GM19455 (cell line): ENCODE results near the gene SLC25A34.

Experiments
- ATAC-seq: cut with Tn5 transposase; IDR thresholded peaks from one replicate; pipeline ENCODE4 v1.9.1; 2021; ENCODE audit not compliant: unreplicated experiment

Gene SLC25A34

DNA sequence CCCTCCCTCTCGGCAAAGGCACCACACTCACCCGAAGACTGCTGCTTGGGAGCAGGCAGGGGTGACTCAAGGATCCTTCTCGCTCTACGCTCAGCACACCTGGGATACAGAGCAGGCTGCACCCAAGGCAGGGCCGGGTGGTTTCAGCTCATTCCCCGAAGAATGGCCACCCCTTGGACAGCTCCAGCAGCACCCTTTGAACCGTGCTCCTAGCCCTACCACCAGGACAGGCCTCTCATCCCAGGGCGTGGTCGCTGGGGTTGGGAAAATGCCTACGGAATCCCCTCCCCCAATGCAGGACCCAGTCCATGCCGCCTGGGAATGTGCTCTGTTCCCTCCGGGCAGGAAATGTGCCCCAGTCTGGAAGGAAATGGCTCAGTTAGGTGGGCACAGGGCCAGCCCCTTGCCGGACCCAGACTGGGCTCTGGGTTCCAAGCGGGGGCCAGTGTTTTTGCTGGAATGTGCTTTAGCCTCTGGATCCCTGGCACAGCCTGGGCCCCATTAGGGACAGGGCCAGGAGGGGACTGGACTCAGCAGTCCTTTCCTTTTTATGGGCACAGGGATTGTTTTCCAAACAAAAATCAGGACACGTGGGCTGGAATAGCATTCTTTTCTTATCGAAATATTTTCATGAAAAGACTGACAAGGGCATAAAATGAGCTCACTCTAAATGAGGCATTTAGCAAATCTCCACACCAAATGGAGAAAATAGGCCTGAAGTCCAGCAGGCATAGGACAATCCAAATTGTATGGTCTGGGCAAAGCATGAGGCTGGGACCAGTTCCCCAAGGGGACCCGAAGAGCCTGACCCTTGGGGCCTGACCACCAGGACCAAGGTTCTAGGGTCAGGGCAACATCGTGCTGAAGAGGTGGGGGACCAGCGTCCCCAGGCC lies 13.6 kb downstream of the SLC25A34 start:
- ATAC-seq, result no peak

DNA sequence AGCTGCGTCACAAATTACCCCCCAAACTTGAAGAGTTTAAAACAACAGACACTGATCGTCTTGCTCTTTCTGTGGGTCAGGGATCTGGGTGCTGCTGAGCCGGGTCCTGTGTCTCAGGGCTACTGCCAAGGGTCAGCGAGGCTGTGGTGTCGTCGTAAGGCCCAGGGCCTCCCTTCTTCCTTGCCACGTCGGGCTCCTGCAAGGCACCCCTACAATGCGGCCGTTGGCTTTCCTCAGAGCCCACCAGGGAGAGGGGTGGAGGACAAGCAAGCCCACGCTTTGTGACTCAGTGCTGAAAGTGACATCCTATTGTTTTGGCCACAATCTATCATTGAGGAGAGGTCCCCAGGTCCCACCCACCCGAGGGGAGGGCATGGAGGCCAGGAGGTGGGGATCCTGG lies 14.9 kb downstream of the SLC25A34 start:
- no peak for ATAC-seq

DNA sequence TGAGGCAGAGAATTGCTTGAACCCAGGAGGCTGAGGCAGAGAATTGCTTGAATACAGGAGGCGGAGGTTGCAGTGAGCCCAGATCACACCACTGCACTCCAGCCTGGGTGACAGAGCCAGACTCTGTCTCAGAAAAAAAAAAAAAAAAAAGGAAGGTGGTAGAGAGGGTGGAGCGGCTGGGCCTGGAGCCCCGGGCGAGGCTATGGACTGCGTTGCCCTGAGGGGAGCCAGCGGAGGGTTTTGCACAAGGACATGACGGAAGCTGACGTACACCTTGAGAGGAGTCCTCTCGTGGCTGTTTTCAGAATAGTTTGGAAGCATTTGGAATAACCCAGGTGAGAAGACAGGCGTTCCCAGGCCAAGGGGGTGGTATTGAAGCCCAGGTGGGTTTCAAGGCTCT lies 15.7 kb downstream of the SLC25A34 start:
- no peak for ATAC-seq

DNA sequence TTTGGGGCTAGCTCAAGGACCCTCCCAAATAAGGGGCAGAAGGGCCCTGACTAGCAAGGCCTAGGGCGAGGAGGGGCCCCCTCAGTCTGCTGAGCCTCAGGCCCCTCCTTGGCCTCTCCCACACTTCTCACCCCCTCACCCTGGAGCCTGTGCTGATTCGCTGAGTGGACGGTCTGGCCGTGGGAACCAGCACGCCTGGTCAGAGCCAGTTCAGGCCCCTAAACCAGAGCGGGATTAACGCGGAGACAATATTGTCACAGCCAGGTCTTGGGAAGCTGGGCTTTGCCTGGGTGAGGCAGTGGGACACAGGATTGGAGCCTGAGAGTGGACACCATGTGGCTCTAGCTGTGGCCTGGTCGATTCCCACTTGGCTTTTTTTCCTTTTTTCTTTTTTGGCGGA lies 17.7 kb downstream of the SLC25A34 start:
- no peak for ATAC-seq

DNA sequence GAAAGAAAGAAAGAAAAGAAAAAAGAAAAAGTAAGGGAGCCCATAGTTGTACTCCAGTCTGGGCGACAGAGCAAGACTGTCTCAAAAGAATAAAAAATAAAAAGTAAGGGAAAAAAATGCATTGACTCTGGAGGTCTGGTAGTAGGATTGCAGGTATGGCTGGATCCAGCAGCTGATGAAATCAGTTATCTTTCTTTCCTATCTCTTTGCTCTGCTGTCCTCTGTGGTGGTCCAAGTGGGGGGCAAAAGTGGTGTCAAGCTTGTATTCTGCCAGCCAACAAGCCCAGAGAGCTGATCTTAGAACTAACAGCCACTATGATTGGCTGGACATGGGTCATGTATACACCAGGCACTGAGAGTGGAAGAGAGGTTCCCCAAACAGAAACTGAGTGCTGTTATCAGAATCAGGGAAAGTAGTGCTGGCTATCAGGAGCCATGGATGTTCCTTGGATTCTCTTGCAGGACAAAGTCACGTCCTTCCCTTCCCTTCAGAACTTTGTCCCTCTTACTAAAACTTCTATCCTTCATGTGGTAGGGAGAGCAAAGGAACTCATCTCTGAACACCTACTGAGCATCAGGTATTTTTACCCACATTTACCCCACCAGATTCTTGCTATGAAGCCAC lies 19.1 kb downstream of the SLC25A34 start:
- no peak for ATAC-seq

DNA sequence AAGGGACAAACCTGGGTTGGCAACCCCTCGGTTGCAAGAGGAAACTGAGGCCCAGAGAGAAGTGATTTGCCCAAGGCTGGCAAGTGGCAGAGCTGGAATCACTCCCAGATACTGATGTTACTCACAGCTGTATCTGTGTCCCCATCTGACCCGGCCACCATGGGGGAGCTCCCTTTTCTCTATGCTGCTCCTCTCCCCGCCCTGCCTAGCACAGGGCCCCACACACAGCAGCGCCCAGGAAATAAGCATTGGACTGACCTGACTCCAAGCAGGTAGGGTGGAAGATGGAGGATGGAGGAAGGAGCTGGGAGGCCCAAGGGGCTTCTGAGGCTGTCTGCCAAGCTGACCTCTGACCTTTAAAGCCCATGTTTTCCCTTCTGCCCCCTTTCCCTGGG lies 19.6 kb downstream of the SLC25A34 start:
- no peak for ATAC-seq

DNA sequence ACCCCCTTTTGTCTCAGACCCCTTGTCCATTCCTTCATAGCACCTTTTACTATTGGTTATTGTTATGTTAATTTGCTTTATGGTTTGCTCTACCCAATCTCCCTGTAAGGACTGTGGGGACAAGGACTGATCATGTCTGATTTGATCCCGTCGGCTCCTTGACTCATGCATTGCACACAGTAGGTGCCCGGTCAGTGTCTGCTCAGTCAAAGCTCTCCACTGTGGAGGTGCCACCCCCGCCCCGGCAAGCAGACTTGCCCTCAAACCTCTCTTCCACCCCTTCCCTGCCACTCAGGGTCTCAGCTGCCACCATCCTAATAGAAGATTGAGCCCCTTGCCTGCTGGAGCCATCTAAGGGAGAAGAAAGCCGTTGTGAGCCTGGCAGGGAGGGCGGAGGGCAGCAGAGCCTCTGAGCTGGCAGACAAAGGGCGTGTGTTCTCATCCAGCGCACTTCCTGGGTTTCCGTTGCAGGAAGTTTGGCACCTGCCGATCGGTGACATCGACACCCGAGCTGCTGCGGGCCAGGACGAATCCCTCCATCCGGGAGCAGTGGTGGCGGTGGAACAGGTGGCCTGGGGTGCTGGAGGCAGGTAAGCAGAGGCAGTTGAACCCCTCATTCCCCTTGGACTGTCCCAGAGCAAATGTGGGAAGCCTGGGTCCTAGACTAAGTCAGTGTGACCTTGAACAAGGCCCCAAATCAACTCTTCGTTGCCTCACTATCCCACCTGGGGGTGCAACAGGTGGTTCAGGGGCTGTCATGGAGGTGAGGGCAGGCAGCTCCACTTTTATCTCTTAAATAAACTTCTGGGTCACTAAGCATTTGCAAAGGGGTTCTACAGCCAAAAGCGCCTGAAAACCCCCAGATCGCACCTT lies 20.3 kb downstream of the SLC25A34 start:
- ATAC-seq, result no peak

DNA sequence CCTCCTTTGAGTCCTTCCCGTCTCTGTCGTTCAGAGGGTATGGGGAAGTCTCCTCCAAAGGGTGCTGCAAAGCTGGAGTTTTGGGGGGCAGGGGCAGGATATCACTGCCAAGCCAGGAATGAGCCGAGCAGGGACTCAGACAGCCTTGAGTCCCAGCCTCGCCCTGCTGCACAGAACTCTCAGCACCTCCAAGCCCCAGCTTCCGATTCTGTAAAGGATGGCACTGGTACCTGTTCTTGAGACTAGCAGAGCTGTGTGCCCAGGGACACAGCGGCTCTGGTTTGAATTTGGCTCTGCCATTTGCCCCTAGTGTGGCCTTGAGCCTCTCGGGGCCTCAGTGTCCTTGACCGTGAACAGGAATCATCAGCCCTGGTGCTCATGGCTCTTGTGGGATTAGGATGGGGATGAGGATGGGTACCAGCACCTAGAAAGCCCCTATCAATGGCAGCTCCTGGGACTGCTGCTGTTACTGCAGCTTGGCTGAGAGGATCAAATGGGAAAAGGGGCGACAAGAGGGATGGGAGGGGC lies 21.0 kb downstream of the SLC25A34 start:
- no peak for ATAC-seq

DNA sequence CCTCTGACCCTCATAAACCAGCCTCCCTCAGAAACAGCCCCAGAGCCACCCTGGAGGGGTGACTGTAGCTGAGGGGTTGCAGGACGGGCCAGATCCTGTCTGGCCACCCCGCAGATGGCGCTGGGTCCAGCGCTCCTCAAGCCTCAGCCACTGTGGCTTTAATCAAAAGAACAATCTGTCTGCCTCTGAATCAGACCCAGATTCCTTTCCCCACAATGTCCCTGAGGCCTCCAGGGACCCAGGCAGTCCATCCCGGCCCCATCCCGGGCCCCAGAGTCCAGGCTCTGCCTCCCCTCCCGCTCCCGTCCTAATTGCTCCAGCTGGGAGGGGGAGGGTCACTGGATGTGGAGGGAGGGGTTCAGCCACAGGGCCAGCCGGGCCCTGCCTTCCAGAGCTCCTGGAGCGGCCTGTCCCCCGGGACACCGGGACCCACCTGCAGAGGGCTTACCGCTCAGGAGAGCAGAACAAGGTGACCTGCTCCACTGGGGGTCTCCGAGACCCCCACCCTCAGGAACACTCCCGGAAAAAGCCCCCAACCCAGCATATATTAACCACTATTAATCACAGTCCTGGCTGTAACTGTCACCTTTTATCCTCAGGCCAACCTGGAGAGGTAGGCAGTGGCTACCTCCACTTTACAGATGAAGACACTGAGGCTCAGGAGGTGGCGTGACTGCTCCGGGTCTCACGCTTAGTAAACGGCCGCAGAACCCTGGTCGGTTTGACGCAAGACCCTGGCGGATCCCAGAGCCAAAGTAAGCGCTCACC lies 21.7 kb downstream of the SLC25A34 start:
- ATAC-seq, result no peak

DNA sequence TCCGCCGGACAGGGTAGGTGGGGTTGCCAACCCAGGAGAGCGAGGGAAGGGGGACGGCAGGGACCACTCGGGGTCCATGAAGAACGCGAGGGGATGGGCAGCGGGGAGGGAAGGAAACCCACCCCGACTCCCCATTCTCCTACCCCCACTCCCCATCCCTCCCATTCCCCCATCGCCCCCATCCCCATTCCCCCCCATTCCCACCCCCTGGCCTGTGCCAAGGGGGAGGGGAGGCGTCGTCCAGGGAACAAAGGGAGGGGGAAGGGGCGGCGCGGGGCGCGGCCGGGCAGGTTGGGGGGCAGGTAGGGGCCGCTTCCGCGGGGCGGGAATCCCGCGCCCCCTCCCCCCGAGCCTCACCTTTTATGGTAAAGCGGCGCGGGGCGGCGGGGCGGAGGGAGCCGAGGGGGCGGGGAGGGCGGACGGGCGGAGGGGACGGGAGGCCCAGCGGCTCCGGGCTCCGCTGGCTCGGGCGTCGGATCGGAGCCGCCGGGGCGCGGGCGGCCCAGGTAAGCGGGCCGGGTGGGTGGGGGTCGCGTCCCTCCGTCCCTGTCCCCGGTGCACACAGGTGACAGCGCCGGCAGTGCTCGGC lies 22.4 kb downstream of the SLC25A34 start, which contains the start of gene FBLIM1:
Gene FBLIM1 (plus strand): TSS at position 453 of the 589 bp plus-strand sequence. CDS start 6,189 bp downstream, outside the sequence.
- ATAC-seq, result no peak

DNA sequence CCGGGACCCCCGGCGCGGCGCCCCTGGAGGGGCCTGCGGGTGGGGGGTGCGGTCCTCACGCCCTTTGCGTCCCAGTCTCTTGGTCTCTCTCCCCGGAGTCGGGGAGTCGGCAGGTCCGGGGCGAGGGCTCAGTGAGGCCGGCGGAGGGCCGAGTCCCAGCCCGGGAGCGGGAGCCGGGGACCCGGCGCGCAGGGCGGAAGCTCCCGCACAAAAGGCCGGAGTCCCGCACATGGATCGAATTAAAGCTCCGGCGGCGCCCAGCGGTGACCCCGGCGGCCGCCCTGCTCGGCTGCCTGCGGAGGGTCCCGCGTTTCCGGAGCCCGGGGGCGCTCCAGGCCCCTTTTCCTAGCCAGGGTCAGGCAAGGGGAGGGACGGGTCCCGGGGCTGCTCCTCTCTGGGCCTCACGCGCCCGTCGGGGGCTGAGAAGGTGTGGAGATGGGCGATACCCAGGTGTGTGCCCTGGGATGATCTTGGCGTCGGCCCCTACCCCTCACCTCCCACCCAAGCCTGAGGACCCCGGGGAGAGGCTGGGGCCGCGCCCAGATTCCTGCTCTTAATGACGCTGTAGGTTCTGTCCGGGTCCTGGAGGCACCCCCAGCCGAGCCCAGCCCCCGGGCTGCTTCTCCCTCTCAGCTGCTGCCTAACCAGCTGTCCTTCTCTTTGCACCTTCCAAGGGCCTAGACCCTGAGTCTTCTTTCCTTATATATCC lies 23.0 kb downstream of the SLC25A34 start:
- no peak for ATAC-seq

DNA sequence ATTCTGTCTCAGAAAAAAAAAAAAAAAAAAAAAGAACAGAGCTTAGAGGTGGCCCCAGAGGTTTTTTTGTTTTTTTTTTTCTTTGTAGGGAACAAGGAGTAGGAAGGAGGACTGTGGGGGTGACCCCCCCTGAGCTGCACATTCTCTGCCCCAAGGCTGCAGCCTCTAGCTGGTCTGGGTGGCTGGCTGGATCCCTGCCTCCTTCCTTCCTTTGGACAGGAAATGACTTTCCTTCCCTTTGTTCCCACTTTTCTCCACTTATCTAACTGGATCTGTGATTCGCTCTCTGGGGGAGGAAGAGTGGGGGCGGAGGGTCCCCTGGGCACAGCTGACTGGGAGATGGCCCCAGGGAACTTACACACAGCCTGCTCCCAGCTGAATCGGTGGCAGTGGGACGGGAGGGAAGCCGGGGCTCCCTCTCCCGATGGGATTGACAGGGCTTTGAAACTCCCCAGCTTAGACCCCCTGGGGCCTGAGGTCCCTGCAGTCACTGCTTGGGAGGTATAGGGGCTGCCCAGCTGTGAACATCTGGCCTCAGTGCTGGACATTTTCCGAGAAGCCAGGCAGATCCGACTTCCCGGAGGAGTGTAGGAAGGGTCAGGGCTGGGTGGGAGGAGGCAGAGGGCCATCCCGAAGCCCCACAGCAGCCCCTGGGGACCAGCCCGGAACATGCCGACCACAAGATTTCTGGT lies 24.6 kb downstream of the SLC25A34 start:
- no peak for ATAC-seq

DNA sequence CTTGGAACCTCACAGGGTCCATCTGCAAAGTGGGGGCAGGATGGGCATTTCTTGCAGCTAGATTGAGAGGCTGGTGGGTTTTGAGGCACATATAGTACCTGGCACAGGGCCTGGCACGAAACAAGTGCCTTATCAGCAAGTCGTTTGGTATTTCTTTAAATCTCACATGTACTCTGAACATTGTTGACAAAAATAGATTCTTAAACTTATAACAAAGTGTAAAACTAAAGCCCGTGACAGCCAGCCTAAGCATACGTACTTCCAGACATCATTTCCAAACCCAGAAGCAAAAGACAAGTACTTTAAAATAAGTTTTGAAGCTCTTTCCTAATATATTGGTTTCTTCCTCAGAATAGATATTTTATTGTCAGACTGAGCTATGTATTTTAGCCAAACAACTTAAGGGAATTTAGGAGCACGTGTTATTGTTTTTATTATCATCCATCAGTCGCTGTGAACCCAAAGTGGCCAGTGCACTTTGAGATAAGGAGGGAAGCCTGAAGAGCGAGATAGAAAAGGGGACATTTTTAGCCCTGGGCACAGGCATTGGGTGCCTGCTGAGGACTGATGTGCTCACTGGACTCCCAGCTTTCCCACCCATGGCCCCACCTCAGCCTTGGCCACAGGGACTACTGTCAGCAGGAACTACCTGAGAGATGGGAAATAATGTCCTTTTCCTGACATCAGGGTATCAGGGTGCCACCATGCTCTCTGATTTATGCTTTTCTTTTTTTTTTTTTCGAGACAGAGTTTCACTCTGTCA lies 25.5 kb downstream of the SLC25A34 start:
- no peak for ATAC-seq

DNA sequence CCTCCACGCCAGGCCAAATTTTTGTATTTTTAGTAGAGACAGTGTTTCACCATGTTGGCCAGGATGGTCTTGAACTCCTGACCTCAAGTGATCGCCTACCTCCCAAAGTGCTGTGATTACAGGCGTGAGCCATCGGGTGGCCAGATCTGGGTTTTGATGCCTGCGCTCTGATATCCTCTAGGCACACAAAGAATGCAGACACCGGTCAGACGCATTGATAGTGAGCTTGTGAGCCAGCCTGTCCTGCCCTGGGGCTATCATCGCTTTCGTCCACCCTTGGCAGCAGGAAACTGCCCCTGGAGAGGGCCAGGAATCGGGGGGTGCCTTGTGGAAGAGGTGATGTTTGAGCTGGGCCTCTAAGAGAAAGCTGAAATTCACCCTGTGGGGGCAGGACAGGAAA lies 26.5 kb downstream of the SLC25A34 start:
- no peak for ATAC-seq

DNA sequence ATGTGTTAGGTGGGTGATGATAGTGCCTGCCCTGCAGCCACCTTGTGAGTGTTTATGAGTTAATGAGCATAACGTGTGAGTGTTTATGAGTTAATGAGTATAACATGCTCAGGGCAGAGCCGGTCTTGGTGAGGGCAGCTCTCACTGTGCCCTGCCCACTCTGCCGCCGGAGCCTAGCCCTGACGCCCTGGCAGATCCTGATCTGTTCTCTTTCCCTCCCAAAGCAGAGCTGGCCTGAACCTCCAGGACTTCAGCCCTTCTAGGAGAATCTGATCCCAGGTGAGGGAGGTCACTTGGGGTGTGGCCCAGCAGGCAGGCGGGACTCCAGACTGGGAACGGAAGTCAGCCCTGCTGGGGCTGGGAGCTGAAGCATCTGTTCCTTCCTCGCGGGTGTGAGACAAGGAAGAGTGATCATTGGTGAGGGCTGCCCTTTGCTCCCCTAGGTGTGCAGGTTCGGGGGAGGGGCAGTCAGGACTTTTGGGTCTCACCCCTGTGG lies 28.3 kb downstream of the SLC25A34 start:
- no peak for ATAC-seq

DNA sequence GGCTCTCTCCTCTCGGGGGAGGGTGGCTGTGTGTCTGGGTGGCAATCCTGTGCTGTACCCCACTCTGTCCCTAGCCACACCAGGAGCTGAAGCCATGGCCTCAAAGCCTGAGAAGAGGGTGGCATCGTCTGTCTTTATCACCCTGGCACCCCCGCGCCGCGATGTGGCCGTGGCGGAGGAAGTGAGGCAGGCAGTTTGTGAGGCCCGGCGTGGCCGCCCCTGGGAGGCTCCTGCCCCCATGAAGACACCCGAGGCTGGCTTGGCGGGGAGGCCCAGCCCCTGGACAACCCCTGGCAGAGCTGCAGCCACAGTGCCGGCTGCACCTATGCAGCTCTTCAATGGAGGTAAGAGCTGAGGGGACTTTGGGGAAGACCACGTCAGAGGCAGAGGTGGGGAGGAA lies 28.8 kb downstream of the SLC25A34 start:
- ATAC-seq, result no peak

DNA sequence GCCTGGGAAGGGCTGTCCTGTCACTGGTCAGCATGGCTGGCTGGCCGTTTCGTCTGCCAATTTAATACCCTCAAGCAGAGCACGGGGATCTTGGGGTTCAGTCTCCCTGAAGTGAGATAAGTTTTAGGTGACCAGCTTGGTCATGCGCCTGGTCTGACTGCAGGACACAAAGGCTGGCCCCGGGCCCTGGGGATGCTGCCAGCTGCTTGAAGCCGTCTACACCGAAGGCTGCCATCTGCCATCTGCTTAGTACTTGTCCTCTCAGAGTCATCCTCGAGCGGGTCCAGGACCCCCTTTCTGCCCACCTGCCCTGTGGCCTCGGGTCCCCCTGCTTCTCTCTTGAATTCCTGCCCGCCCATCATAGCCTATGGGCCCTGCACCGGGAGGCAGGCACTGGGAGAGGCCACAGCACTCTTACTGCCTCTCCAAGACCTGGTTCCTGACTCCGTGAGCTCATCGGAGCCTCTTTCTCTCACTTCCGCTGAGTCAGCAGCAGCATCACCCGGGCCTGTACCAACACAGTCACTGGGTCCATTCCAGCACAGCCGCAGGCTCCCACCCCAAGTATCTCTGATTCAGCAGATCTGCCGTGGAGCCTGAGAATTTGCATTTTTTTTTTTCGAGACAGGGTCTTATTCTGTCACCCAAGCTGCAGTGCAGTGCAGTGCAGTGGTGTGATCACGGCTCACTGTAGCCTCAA lies 29.6 kb downstream of the SLC25A34 start:
- ATAC-seq, result no peak
